Stimulated activated CD4-positive, alpha-beta T cell treated with anti-CD3 and anti-CD28 coated beads, Interleukin-12 subunit alpha, Interleukin-12 subunit beta, amount 100 ng/mL, for 4 hours (primary cell): Measurements from ENCODE around the gene ACOT7.
"Not testable (repeated sequence)": the region's sequence is repeated elsewhere in the genome, so short reads cannot be mapped to it uniquely, and the experiment has no call there.

Source experiments
- DNase-seq: peaks from one replicate; pipeline ENCODE4 v3.0.0-alpha.2; 2020

ACOT7 gene

GRCh38 chr1:6219641-6220040 is 173.9 kb downstream of the ACOT7 start:
- DNase-seq, result not testable (repeated sequence)

GRCh38 chr1:6218375-6219164 is 175.0 kb downstream of the ACOT7 start:
- DNase-seq, result no peak
